Fibroblast of villous mesenchyme (primary cell): Measurements from ENCODE around the gene SEC14L3. TPM values are rescaled to one million over a fixed set of nuclear protein-coding genes. Genes with fewer than 3 reads are reported as not detected.

Experiments used
- DNase-seq: peaks from one replicate; pipeline ENCODE4 v3.0.0-alpha.2; 2010; ENCODE audit warnings: low read depth
- H3K4me3 ChIP-seq: 2 replicates; pipeline ENCODE4 v1.5.1; 2011; ENCODE audit warnings: low read depth, mild to moderate bottlenecking, low read length
- CTCF ChIP-seq: IDR thresholded peaks from 2 replicates; pipeline ENCODE4 v1.5.1; 2012; ENCODE audit warnings: low read depth, mild to moderate bottlenecking, low read length; ENCODE audit not compliant: insufficient read depth
- total RNA-seq: library from RNA; depleted of rRNA; stranded (reverse); fragments of >200 nt; gene quantifications from 2 replicates; pipeline ENCODE4 v1.2.3, GENCODE V29; 2012

The SEC14L3 gene
- total RNA-seq, 1 donor: not detected

- H3K4me3 ChIP-seq: no peak overlapping the region
- TF ChIP-seq CTCF: no peak
- no peak for DNase-seq
These were observed 26.2 kb downstream of the SEC14L3 start for GRCh38 chr22:30445438-30446145.

DNA sequence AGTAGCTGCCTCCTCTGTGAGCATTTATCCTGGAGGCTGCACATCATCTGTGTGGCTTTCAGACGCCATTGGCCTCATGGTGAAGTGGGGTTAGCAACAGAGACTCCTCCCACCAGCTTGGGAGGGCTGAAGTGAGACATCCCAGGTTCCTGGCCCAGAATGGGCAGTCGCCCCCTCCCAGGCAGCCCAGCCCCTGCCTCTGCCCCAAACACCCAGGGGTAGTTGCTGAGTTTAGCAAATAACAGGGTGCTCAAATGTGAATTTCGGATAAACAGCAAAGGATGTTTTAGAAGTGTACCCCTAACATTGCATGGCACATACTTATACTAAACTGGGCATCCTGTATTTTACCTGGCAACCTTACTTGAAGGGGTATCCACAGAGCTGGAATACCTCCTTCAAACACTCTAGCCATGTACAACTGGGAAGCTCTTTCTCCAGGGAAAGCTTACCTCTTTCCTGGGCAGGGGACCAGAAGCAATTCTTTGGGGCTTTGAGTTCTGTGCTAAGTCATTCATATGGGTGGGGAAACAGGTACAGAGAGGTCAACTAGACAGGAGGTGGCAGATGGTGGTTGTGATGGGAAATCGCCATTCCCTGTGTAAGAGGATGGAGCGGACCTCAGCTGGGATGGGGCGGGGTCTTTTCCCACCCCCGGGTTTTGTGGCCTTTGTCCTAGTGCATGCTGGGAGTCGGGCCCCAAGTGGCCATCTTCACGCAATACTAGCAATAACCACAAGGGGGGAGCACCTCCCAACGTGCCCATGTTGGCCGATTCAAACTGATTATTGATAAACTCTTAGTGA, 27.0 kb downstream of the SEC14L3 start:
- peak; percentile 79 for TF ChIP-seq CTCF
- H3K4me3 ChIP-seq: no peak overlapping the region
- DNase-seq: peak; percentile 49

DNA sequence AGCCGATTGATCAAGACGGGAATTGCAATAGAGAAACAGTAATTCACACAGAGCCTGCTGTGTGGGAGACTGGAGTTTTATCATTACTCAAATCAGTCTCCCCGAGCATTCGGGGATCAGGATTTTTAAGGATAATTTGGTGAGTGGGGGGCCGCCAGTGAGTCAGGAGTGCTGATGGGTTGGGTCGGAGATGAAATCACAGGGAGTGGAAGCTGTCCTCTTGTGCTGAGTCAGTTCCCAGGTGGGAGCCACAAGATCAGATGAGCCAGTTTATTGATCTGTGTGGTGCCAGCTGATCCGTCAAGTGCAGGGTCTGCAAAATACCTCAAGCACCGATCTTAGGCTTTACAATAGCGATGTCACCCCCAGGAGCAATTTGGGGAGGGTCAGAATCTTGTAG, 30.7 kb downstream of the SEC14L3 start:
- DNase-seq: no peak
- TF ChIP-seq CTCF: no peak
- no peak overlapping the region for H3K4me3 ChIP-seq

GRCh38 chr22:30439836-30440235, 32.0 kb downstream of the SEC14L3 start:
- no peak for TF ChIP-seq CTCF
- no peak for DNase-seq
- no peak overlapping the region for H3K4me3 ChIP-seq

- no peak for TF ChIP-seq CTCF
- DNase-seq: no peak
- H3K4me3 ChIP-seq: no peak overlapping the region
These were observed 32.6 kb downstream of the SEC14L3 start for GRCh38 chr22:30439226-30439625.

DNA sequence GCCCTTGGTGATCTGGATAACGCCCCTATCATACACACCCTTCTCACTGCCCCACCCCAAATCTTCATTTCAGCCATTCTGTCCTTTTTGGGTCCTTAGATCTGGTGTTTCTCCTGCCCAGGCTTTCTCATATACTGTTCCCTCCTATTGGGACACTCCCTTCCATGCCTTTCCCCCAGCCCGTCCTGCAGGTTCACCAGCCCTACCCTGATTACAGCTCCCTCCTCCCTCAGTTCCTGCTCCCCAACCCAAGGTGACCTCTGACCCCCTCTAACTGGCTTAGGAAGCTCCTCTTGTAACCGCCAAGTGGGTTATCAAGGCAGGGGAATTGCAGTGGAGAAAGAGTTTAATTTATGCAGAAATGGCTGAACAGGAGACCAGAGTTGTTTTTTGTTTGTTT, 33.3 kb downstream of the SEC14L3 start:
- no peak for DNase-seq

More for the DNA sequence above, 33.3 kb downstream of the SEC14L3 start:
- TF ChIP-seq CTCF: no peak
- H3K4me3 ChIP-seq: no peak overlapping the region
